MM.1S (cell line): Measurements from ENCODE around the gene TENM4.

Experiments
- EZH2 ChIP-seq: fragments of 300-600 bp; sonication (generic); optimal IDR thresholded peaks from 2 replicates; pipeline ENCODE3; 2017; ENCODE audit warnings: low read depth, mild to moderate bottlenecking, antibody characterized with exemption, low read length, mixed read lengths
- TF ChIP-seq, protein P1 (sequence below): fragments of 300-600 bp; sonication (generic); IDR thresholded peaks from 2 replicates; pipeline ENCODE4 v1.5.1; 2016; ENCODE audit warnings: antibody characterized with exemption, low read length, mixed read lengths

DNA sequence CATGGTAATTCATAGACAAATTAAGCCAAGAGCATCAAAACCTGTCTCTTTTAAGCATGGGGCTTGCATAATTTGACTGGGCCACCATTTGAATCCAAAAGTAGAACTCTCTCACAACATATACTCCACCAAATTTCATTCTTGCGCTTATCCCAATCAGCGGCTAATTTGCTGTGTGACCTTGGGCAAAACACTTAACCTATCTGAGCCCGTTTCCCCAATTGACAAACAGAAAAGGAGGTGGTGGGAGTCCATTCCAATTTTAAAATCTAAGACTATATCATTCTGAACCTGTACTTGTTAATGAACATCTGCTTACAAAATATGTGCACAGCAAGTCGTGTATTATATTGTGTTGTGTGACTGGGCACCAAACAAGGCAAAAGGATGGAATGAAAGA lies 528.1 kb downstream of the TENM4 start:
- TF ChIP-seq, protein P1, sequence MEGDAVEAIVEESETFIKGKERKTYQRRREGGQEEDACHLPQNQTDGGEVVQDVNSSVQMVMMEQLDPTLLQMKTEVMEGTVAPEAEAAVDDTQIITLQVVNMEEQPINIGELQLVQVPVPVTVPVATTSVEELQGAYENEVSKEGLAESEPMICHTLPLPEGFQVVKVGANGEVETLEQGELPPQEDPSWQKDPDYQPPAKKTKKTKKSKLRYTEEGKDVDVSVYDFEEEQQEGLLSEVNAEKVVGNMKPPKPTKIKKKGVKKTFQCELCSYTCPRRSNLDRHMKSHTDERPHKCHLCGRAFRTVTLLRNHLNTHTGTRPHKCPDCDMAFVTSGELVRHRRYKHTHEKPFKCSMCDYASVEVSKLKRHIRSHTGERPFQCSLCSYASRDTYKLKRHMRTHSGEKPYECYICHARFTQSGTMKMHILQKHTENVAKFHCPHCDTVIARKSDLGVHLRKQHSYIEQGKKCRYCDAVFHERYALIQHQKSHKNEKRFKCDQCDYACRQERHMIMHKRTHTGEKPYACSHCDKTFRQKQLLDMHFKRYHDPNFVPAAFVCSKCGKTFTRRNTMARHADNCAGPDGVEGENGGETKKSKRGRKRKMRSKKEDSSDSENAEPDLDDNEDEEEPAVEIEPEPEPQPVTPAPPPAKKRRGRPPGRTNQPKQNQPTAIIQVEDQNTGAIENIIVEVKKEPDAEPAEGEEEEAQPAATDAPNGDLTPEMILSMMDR: no peak
- TF ChIP-seq EZH2: no peak
